ENCODE data around the gene DNM2.

DNA sequence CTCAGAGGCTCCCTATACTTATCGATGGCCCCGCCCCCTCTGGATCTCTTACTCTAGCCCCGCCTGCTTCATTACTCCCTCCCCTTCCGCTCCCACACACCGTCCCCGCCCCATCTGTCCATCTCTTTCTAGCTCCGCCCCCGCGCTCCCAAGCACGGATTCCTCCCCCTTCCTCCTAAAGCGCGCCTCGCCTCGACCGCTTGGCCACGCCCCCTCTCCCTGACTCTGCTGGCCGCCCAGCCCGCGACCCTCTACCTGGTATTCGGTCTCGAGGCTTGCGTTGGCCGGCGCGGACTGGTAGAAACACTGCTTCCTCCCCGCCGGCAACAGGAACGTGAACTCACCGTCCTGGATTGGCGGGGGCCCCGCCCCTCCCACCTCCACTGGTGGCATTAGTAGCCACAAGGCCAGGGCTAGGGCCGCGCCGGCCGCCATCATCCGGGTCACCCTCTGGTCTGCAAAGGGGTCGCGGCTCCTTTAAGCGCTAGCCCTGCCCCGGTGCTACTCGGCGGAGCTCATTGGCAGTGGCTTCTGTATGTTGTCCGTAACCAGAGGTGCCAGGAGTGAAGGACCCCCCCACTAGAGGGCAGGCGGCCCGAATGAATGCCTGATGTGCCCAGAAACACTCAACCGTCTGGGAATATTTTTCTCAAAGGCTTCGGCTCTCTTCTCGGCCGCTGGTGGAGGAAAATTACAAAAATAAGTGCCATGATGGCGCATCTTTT, 118.0 kb downstream of the DNM2 start, which contains the start of gene TMED1:
- no peak for TF ChIP-seq POLR2A (IDR thresholded peaks at IDR 0.05)
- TF ChIP-seq, protein P1, sequence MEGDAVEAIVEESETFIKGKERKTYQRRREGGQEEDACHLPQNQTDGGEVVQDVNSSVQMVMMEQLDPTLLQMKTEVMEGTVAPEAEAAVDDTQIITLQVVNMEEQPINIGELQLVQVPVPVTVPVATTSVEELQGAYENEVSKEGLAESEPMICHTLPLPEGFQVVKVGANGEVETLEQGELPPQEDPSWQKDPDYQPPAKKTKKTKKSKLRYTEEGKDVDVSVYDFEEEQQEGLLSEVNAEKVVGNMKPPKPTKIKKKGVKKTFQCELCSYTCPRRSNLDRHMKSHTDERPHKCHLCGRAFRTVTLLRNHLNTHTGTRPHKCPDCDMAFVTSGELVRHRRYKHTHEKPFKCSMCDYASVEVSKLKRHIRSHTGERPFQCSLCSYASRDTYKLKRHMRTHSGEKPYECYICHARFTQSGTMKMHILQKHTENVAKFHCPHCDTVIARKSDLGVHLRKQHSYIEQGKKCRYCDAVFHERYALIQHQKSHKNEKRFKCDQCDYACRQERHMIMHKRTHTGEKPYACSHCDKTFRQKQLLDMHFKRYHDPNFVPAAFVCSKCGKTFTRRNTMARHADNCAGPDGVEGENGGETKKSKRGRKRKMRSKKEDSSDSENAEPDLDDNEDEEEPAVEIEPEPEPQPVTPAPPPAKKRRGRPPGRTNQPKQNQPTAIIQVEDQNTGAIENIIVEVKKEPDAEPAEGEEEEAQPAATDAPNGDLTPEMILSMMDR (IDR thresholded peaks at IDR 0.05) = no peak

Measured in lower leg skin (tissue), 3 donors.